ENCODE data around the gene CHRM5. TPM values are rescaled to one million over a fixed set of nuclear protein-coding genes. Genes with fewer than 3 reads are reported as not detected.

Gene CHRM5
- total and polyA plus RNA-seq, 2 of the 8 experiments (the other 6 are each of a cell fraction or from before 2014, with no cell fraction given): not detected

- H2BK12ac ChIP-seq (ENCODE audit: low read depth, low read length): no peak overlapping the region
- H3K56ac ChIP-seq (replicated peaks; ENCODE audit: insufficient read length, low read depth, low read length): no peak overlapping the region
- H2AFZ ChIP-seq (ENCODE audit: low read length): no peak overlapping the region
- H4K91ac ChIP-seq (replicated peaks; ENCODE audit: insufficient read length, low read length): no peak overlapping the region
- no peak overlapping the region for H2BK5ac ChIP-seq (ENCODE audit: low read depth, low read length)
- no peaks in the 10 kb centered on the region for H3K79me2 ChIP-seq (ENCODE audit: control insufficient read depth in 1 of 2, insufficient read depth in 2 of 2, low read length in 2 of 2)
- no peak overlapping the region for H3K27ac ChIP-seq (ENCODE audit: low read depth, low read length)
- no peak overlapping the region for H2BK120ac ChIP-seq (replicated peaks; ENCODE audit: low read depth, low read length)
- no peak for DNase-seq (ENCODE audit: low read depth in 1 of 2, low spot score in 2 of 2)
- no peaks in the 10 kb centered on the region for H3K23me2 ChIP-seq (ENCODE audit: low read depth, low read length)
- H3K9ac ChIP-seq (replicated peaks in 1 of 4; ENCODE audit: extremely low read depth in 1 of 4, low read depth in 3 of 4, low read length in 3 of 4): no peak overlapping the region
- H3K36me3 ChIP-seq (ENCODE audit: control insufficient read depth in 2 of 4, insufficient read depth in 4 of 4, low read length in 3 of 4): peaks cover 0 to 6% (median 3%) of the 10 kb centered on the region in 4 experiments; a peak in 4 of 8 replicates
- no peak overlapping the region for H3K4ac ChIP-seq (replicated peaks; ENCODE audit: insufficient read length, low read depth, low read length)
- FAIRE-seq: no peak
- no peak overlapping the region for H3K4me3 ChIP-seq (ENCODE audit: extremely low read depth in 1 of 4, insufficient read depth in 2 of 4, low read depth in 3 of 4, low read length in 4 of 4)
- H2BK20ac ChIP-seq (ENCODE audit: low read length): no peak overlapping the region
- no peaks in the 10 kb centered on the region for H3K27me3 ChIP-seq (replicated peaks in 1 of 4; ENCODE audit: control insufficient read depth in 3 of 4, extremely low read depth in 1 of 4, insufficient read depth in 3 of 4, low read length in 3 of 4)
- no peaks in the 10 kb centered on the region for H3K79me1 ChIP-seq (ENCODE audit: low read depth, low read length)
- no peak overlapping the region for H4K5ac ChIP-seq (ENCODE audit: insufficient read length, low read depth, low read length)
- no peak overlapping the region for H2BK15ac ChIP-seq (ENCODE audit: low read length)
- H4K20me1 ChIP-seq (replicated peaks in 1 of 2; ENCODE audit: control insufficient read depth in 1 of 2, insufficient read depth in 2 of 2, low read length in 2 of 2): no peaks in the 10 kb centered on the region
- H3K23ac ChIP-seq (ENCODE audit: insufficient read length): no peak overlapping the region
- 93% methylated on average over 4 of the region's 4 CpGs; no CpG with 5 or more reads in 1 of the 2 experiments for WGBS, 2 experiments (ENCODE audit: extremely low coverage in 1 of 2, insufficient coverage in 1 of 2, insufficient read length in 1 of 2, insufficient replicate concordance in 2 of 2, low coverage in 1 of 2, low lambda C conversion rate in 2 of 2, missing lambda C conversion rate in 1 of 2)
- no peak overlapping the region for H4K8ac ChIP-seq (ENCODE audit: extremely low read depth, insufficient read depth, low read length)
- POLR2A ChIA-PET (ENCODE audit: partially characterized antibody): no interaction called here
- CTCF ChIA-PET (ENCODE audit: partially characterized antibody): no interaction called here
- no peaks in the 10 kb centered on the region for H3K9me3 ChIP-seq (ENCODE audit: insufficient read depth in 2 of 2, low read depth in 1 of 2, low read length in 1 of 2)
- H3K14ac ChIP-seq (ENCODE audit: insufficient read length): no peak overlapping the region
- no peaks in the 10 kb centered on the region for H3K4me1 ChIP-seq (replicated peaks in 1 of 4; ENCODE audit: control insufficient read depth in 3 of 4, insufficient read depth in 4 of 4, low read length in 3 of 4)
- no peak overlapping the region for H3K18ac ChIP-seq (ENCODE audit: extremely low read depth, low read length)
- H3K4me2 ChIP-seq (ENCODE audit: insufficient read depth in 1 of 2, low read depth in 2 of 2, low read length in 2 of 2): no peak overlapping the region
- H2AK5ac ChIP-seq (ENCODE audit: low read depth, low read length): no peak overlapping the region
- no peak for TF ChIP-seq CHD1 (IDR thresholded peaks at IDR 0.05; ENCODE audit: low read depth, low read length)
- no peak for TF ChIP-seq TBP (IDR thresholded peaks at IDR 0.05; ENCODE audit: low read depth, low read length)
- no peak for TF ChIP-seq CTCF (IDR thresholded peaks at IDR 0.05; ENCODE audit: control extremely low read depth in 1 of 3, insufficient read depth in 1 of 3, low read depth in 1 of 3, low read length in 3 of 3)
- no peak for TF ChIP-seq SIRT6 (IDR thresholded peaks at IDR 0.05; ENCODE audit: low read length)
- TF ChIP-seq SIN3A (conservative IDR thresholded peaks at IDR 0.05 in 1 of 2, IDR thresholded peaks at IDR 0.05 in 1 of 2; ENCODE audit: low read depth in 1 of 2, low read length in 2 of 2): no peak
- TF ChIP-seq TEAD4 (IDR thresholded peaks at IDR 0.05; ENCODE audit: low read depth, low read length): no peak
- TF ChIP-seq KDM5A (IDR thresholded peaks at IDR 0.05; ENCODE audit: low read length): no peak
- TF ChIP-seq SUZ12 (IDR thresholded peaks at IDR 0.05; ENCODE audit: low read length): no peak
- no peak for TF ChIP-seq POU5F1 (IDR thresholded peaks at IDR 0.05; ENCODE audit: low read depth, low read length)
- no peak for TF ChIP-seq BCL11A (IDR thresholded peaks at IDR 0.05; ENCODE audit: low read depth in 2 of 2, low read length in 2 of 2)
- TF ChIP-seq HDAC6 (IDR thresholded peaks at IDR 0.05; ENCODE audit: low read depth, low read length): no peak
- TF ChIP-seq NRF1 (IDR thresholded peaks at IDR 0.05; ENCODE audit: low read depth, low read length): no peak
- TF ChIP-seq NANOG (IDR thresholded peaks at IDR 0.05; ENCODE audit: insufficient read depth, low read depth, low read length, poor library complexity, severe bottlenecking): no peak
Observed at GRCh38 chr15:34079904-34080303, 111.6 kb downstream of the CHRM5 start.
